Neural progenitor cell (in vitro differentiated cells): ENCODE results near the gene SLC9A3. TPM values are rescaled to one million over a fixed set of nuclear protein-coding genes. Genes with fewer than 3 reads are reported as not detected.

ENCODE experiments used
- DNase-seq: peaks from one replicate; pipeline ENCODE4 v3.0.0-alpha.2; 2016; ENCODE audit warnings: low spot score
- H2AFZ ChIP-seq: fragments of 200-600 bp; sonication (generic); replicated peaks from 2 replicates; pipeline ENCODE4 v1.6.1; 2016; ENCODE audit warnings: antibody characterized with exemption
- H3F3A ChIP-seq: fragments of 200-600 bp; sonication (generic); 2 replicates; pipeline ENCODE4 v1.6.1; 2016; ENCODE audit warnings: antibody characterized with exemption, low read depth
- H3K27ac ChIP-seq: fragments of 200-600 bp; sonication (generic); 2 replicates; pipeline ENCODE4 v1.5.1; 2016; ENCODE audit warnings: mild to moderate bottlenecking
- H3K27me3 ChIP-seq: fragments of 200-600 bp; sonication (generic); 2 replicates; pipeline ENCODE4 v1.6.1; 2016; ENCODE audit warnings: mild to moderate bottlenecking, moderate library complexity
- H3K36me3 ChIP-seq: fragments of 200-600 bp; sonication (generic); 2 replicates; pipeline ENCODE4 v1.5.1; 2016
- H3K4me1 ChIP-seq: fragments of 200-600 bp; sonication (generic); 2 replicates; pipeline ENCODE4 v1.6.1; 2016; ENCODE audit warnings: mixed run types
- H3K4me2 ChIP-seq: fragments of 200-600 bp; sonication (generic); 2 replicates; pipeline ENCODE4 v1.6.1; 2016
- H3K4me3 ChIP-seq: fragments of 200-600 bp; sonication (generic); 2 replicates; pipeline ENCODE4 v1.5.1; 2016
- H3K79me2 ChIP-seq: fragments of 200-600 bp; sonication (generic); 2 replicates; pipeline ENCODE4 v1.6.1; 2016; ENCODE audit warnings: low read depth
- H3K9ac ChIP-seq: fragments of 200-600 bp; sonication (generic); 2 replicates; pipeline ENCODE4 v1.6.1; 2016
- H3K9me3 ChIP-seq: fragments of 200-600 bp; sonication (generic); 2 replicates; pipeline ENCODE4 v1.5.1; 2016; ENCODE audit warnings: low read depth
- H4K20me1 ChIP-seq: fragments of 200-600 bp; sonication (generic); 2 replicates; pipeline ENCODE4 v1.6.1; 2016; ENCODE audit warnings: low read depth
- H3K27ac Mint-ChIP-seq: 3 replicates; pipeline ENCODE4 v1.8.0; 2021; ENCODE audit warnings: mixed read lengths
- H3K27me3 Mint-ChIP-seq: 2 replicates; pipeline ENCODE4 v1.8.0; 2022; ENCODE audit warnings: low read depth, mild to moderate bottlenecking, inconsistent platforms, moderate library complexity, mixed read lengths; ENCODE audit not compliant: insufficient read depth
- H3K36me3 Mint-ChIP-seq: 3 replicates; pipeline ENCODE4 v1.8.0; 2021; ENCODE audit warnings: mixed read lengths
- H3K4me1 Mint-ChIP-seq: 3 replicates; pipeline ENCODE4 v1.8.0; 2021; ENCODE audit warnings: mixed read lengths
- H3K4me3 Mint-ChIP-seq: 3 replicates; pipeline ENCODE4 v1.8.0; 2021; ENCODE audit warnings: mild to moderate bottlenecking, moderate library complexity, mixed read lengths
- H3K9me3 Mint-ChIP-seq: 3 replicates; pipeline ENCODE4 v1.8.0; 2020; ENCODE audit warnings: mixed read lengths
- CTCF ChIP-seq: fragments of 200-600 bp; sonication (generic); IDR thresholded peaks from 2 replicates; pipeline ENCODE4 v1.5.1; 2017; ENCODE audit warnings: antibody characterized with exemption, mild to moderate bottlenecking
- EZH2 ChIP-seq: fragments of 200-600 bp; sonication (generic); IDR thresholded peaks from 2 replicates; pipeline ENCODE4 v1.6.1; 2017; ENCODE audit warnings: antibody characterized with exemption, mild to moderate bottlenecking, moderate library complexity
- EZH2phosphoT487 ChIP-seq: fragments of 200-600 bp; sonication (generic); IDR thresholded peaks from 2 replicates; pipeline ENCODE4 v1.6.1; 2017; ENCODE audit warnings: antibody characterized with exemption
- total RNA-seq: library from RNA; depleted of rRNA; stranded (reverse); fragments of >200 nt; gene quantifications from 2 replicates; pipeline ENCODE4 v1.2.3, GENCODE V29; 2015; ENCODE audit warnings: low replicate concordance

The SLC9A3 gene
- total RNA-seq, 1 donor from 2014 or later: 1.4 TPM

GRCh38 chr5:565782-566440, 41.7 kb upstream of the SLC9A3 start:
- Mint-ChIP-seq H3K27me3 (peaks cover 11% of the 10 kb centered on the region), H3K27ac (no peak overlapping the region), H3K4me1 (peaks cover 3% of the 10 kb centered on the region), H3K4me3 (peak overlapping the region; percentile 52), H3K36me3 (no peaks in the 10 kb centered on the region), H3K9me3 (peaks cover 14% of the 10 kb centered on the region)
- Histone ChIP-seq H3K9ac (no peak overlapping the region), H3K4me3 (peak overlapping the region; percentile 24), H3K27ac (no peak overlapping the region), H3K79me2 (no peaks in the 10 kb centered on the region), H3K27me3 (peaks cover 33% of the 10 kb centered on the region), H3K36me3 (no peaks in the 10 kb centered on the region), H4K20me1 (no peaks in the 10 kb centered on the region), H3F3A (no peaks in the 10 kb centered on the region), H2AFZ (no peak overlapping the region), H3K4me2 (peak overlapping the region; percentile 47), H3K4me1 (no peaks in the 10 kb centered on the region), H3K9me3 (no peaks in the 10 kb centered on the region)
- TF ChIP-seq EZH2phosphoT487 (no peak), EZH2 (no peak), CTCF (no peak)
- DNase-seq: peak; percentile 34

GRCh38 chr5:561408-561807, 37.2 kb upstream of the SLC9A3 start:
- Histone ChIP-seq H2AFZ (no peak overlapping the region), H3K4me2 (no peak overlapping the region), H3K27me3 (peaks cover 32% of the 10 kb centered on the region), H3K9me3 (no peaks in the 10 kb centered on the region), H3K27ac (no peak overlapping the region), H3K36me3 (no peaks in the 10 kb centered on the region), H3K4me1 (no peaks in the 10 kb centered on the region), H4K20me1 (no peaks in the 10 kb centered on the region), H3K9ac (no peak overlapping the region), H3K4me3 (no peak overlapping the region), H3K79me2 (no peaks in the 10 kb centered on the region), H3F3A (no peaks in the 10 kb centered on the region)
- no peak overlapping the region for H3K4me3 Mint-ChIP-seq
- peaks cover 13% of the 10 kb centered on the region for H3K9me3 Mint-ChIP-seq
- H3K36me3 Mint-ChIP-seq: no peaks in the 10 kb centered on the region
- DNase-seq: no peak
- TF ChIP-seq CTCF (no peak), EZH2phosphoT487 (no peak), EZH2 (no peak)
- H3K27me3 Mint-ChIP-seq: peaks cover 21% of the 10 kb centered on the region
- H3K4me1 Mint-ChIP-seq: peaks cover 3% of the 10 kb centered on the region
- H3K27ac Mint-ChIP-seq: no peak overlapping the region

- no peaks in the 10 kb centered on the region for H3K9me3 ChIP-seq
- H3K27ac ChIP-seq: no peak overlapping the region
- H3K4me1 ChIP-seq: no peaks in the 10 kb centered on the region
- no peak overlapping the region for H3K4me3 Mint-ChIP-seq
- no peak overlapping the region for H2AFZ ChIP-seq
- TF ChIP-seq EZH2phosphoT487: no peak
- TF ChIP-seq EZH2: no peak
- TF ChIP-seq CTCF: no peak
- no peaks in the 10 kb centered on the region for H4K20me1 ChIP-seq
- no peaks in the 10 kb centered on the region for H3K36me3 ChIP-seq
- H3K4me3 ChIP-seq: no peak overlapping the region
- H3K27me3 ChIP-seq: peaks cover 26% of the 10 kb centered on the region
- peaks cover 16% of the 10 kb centered on the region for H3K27me3 Mint-ChIP-seq
- no peak overlapping the region for H3K9ac ChIP-seq
- H3K4me2 ChIP-seq: no peak overlapping the region
- H3K4me1 Mint-ChIP-seq: no peaks in the 10 kb centered on the region
- H3K79me2 ChIP-seq: no peaks in the 10 kb centered on the region
- H3K27ac Mint-ChIP-seq: no peak overlapping the region
- H3K9me3 Mint-ChIP-seq: peaks cover 9% of the 10 kb centered on the region
- H3F3A ChIP-seq: no peaks in the 10 kb centered on the region
- no peak for DNase-seq
- H3K36me3 Mint-ChIP-seq: no peaks in the 10 kb centered on the region
These were observed 36.5 kb upstream of the SLC9A3 start for GRCh38 chr5:560792-561166.
